GM18861 (cell line): ENCODE results near the gene ROBO2.
A peak's percentile ranks its signal among the peaks of the same experiment; 100 is the strongest.

Experiments
- ATAC-seq: cut with Tn5 transposase; IDR thresholded peaks from one replicate; pipeline ENCODE4 v1.9.1; 2021; ENCODE audit not compliant: unreplicated experiment

Gene ROBO2

DNA sequence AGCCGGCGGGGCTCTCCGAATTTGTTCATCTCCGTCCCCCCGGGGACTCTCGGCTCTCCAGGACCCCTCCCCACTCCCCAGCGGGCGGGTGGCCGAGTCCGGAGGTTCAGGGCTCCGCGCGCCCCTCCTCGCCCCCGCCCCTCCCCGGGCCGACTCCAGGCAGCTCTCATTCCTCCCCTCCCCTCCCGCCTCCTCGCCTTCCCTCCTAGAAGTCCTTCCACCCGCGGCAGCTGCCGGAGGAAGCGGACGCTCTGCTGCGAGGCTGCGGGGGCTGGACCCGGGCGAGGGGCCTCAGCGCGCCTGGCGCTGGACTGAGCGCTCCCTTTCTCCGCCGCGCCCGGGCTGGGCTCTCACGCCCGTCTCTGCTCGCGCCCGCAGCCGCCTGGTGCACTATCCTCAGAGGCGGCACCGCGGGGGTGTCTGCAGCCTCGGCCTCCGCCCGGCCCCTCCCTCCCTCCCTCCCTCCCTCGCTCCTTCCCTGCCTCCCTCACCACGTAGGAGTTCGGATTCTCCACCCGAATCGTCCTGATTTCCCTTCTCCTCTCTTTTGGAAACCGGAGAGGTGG lies at the start of gene ROBO2:
Gene ROBO2 (plus strand): TSS at position 494 of the 566 bp plus-strand sequence. CDS start 687 bp downstream, outside the sequence.
- ATAC-seq, result no peak

- ATAC-seq, result no peak
Measured at GRCh38 chr3:76990606-76991005, 49.3 kb upstream of the ROBO2 start.

DNA sequence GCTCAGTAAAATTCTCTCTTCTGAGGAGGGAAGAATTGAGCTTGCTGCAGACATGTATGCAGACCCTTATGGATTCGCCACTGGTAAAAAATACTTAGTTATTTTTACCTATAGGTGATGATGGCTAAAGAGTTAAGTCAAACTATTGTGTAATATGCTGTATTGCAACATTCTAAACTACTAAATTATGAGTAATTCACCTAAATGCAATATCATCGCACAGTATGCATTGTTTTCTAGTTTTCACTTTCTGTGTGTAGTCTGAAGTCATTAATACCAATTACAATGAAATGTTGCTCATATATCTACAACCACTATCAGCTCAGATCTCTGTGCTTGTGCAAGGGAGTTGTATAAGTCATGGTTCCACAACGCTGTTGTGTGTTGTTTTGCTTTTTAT lies 48.7 kb upstream of the ROBO2 start:
- ATAC-seq, result no peak

DNA sequence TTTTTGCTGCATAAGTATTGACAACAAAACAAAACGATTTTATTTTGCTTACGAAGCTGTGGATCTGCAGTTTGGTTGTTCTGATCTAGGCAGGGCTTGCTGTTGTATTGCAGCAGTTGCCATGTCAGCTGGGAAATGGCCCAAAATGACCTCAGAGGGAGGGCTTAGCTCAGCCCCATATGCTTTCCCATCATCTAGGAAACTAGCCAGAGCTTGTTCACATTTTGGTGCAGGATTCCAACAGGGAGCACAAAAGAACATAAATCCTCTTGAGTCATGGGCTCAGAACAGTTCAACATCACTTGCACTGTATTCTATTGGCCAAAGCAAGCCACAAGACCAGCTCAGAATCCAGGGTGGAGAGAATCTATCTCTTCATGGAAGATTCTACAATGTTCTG lies 42.2 kb upstream of the ROBO2 start:
- no peak for ATAC-seq

- no peak for ATAC-seq
Measured at GRCh38 chr3:76998555-76998954, 41.3 kb upstream of the ROBO2 start.

DNA sequence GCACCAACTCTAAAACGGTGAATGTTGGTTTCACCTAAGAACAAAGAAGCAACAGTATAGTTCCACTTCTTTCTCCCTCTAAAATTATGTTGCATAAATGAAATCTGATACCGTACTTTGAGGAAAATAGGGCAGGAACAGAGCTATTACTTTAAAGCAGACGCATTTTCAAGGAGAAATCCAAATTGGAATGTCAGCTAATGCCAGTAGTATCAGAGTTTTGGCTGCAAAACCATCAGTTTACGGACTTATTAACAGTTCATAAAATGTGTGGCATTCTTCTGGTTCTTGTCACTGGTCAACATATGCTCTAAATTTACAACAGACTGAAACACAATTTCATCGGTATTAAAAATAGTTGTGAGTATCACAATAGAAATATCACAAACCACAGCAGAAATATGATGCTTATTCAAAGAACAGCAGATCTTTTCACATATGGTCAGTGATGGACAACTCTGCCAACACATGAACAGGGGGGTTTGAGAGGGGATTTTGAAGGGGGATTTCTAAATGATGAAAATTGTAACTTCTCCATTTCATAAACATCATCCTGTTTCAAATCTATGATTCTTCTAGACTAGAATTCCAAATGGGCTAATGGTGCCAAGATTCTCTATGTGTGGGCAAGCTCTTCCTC lies 38.7 kb upstream of the ROBO2 start:
- ATAC-seq, result no peak

DNA sequence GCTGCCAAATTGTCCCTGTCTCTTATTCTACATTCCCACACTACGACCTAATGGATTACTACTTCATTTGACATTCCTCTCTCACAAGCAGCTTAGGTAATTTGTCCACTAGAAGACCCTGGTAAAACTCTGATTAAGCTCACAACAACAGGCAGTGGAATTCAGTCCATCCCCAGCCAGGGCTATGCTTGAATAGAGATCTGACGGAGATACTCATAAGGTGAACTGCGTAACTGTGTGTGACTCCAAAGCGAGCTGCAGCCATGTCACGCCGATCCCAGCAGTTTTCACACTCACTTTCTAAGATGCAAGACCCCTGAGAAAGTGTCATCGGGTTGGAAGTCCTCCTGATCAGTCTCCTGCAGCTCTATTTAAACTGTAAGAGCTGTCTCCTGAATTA lies 25.7 kb upstream of the ROBO2 start:
- ATAC-seq, result no peak

DNA sequence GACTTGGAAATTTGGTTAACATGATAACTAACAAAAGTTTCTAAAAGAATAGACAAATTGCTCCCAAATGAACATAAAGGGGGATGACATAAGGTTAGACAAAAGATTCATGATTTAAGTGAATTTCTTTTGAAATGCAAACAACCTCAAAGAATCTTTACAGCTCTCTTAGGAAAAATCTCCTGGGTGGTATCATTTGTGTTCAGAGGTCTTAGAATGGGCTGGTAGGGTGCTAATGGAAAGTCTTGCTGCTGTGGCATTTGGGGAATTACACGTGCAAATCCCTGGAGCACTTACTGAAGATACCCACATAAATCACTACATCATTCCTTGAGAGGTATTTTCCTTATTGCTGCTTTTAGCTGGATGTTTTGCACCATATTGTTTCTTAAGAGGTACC lies 14.4 kb upstream of the ROBO2 start:
- no peak for ATAC-seq

GRCh38 chr3:77026904-77027634 lies 12.8 kb upstream of the ROBO2 start:
- no peak for ATAC-seq

DNA sequence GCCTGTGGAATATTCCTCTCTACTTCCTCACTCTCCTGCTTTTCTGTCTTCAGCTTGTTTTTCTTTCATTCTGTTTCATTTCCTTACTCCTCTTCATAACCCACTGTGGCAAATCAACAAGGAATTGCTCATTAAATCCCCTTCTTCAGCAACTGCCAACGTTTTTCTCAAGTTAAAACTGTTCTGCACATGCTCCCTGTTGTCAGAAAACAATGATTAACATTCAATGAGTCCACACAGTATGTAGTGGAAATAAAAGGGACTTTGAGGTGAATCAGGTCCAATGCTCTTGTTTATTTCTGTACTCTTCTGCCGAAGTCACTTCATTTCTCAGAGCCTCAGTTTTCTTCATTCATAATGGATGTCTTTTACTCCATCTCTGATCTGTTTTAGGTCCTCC lies 11.9 kb upstream of the ROBO2 start:
- ATAC-seq, result no peak

GRCh38 chr3:77038468-77038929 lies 1.4 kb upstream of the ROBO2 start:
- ATAC-seq, result peak; percentile 75

GRCh38 chr3:77038930-77039605 lies 831 bp upstream of the ROBO2 start:
- no peak for ATAC-seq

- ATAC-seq, result no peak
Measured at GRCh38 chr3:77040216-77040615, 317 bp downstream of the ROBO2 start.

DNA sequence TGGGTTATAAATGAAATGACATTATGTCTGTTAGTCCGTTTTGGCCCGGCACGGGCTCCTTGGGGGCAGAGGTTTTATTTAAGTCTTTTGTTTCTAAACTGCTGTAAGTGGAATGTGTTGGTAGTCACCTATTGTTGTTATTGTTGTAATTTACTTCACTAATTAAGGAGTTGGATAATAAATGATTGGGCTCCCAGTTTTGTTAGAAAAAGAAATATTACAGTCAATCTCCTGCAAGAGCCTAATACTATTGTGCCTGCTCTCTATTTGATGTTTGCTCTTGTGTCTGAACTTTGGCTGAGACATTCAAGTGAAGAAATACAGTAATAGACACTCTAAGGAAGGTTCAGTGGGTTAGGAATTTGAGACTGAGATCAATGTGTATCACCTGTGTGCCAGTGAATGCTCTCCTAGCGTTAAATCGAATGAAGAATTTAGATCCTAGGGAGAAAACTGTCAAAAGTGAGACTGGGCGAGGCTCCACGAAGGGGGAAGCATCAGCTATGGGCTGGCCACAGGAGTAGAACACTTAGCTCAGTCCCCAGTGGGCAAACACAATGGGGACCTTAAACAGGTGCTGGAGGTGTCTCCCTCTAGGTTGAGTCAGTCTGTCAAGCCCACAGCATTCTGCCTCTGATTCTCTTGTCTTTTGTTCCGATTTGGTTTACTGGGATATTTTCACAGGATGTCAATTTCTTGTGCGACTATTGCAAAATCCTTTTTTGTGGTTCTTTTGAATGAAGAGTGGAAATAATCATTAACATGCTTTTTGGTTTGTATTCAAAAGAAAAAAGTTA lies 1.2 kb downstream of the ROBO2 start:
- no peak for ATAC-seq

DNA sequence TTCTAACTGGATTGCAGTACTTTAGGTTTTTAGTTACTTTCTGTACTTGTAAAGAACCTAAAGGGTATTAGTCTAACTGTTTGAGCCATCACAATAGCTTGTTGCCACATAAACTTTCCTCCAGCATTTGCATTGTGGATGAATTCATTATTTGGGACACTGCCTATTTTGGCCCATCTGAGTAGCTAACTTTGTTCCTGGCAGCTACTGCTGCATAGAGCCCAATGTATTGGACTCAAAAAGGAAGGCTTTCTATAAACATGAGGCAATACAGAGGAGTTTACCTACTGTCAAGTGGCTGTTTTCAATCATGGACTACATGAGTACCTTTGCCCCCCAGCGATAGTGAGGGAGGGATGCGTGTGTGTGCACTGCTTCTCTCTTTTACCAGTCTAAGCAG lies 1.9 kb downstream of the ROBO2 start:
- ATAC-seq, result no peak

DNA sequence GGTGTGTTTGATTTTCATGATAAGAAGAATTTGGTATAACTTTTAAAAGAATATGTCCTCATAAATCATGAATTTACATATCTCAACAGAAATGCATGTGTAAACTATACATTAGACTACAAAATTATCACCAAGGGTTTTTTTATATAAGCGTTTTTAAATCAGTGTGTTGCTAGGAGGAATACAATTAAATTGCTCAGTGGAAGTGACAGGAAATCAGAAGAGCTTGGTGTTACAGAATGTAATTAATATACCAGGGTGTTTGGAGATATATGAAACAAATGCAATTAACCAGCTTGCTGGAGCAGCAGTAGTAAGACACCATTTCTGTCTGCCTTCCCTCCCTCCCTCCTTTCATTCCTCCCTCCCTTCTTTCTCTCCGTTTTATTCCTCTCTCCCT lies 2.4 kb downstream of the ROBO2 start:
- no peak for ATAC-seq

- no peak for ATAC-seq
Measured at GRCh38 chr3:77042882-77043281, 3.0 kb downstream of the ROBO2 start.

DNA sequence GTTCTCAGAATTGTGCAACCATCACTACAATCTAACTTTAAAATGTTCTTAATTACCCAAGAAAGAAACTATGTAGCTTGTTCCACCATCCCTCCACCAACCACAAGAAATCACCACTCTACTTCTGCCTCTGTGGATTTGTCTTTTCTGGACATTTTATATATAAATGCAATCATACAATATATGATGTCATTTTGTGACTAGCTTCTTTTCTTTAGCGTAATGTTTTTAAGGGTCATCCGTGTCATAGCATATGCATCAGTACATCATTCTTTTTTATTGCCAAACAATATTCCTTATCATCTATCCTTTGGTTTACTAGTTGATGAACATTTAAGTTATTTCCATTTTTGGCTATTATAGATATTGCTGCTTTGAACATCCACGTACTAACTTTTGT lies 5.8 kb downstream of the ROBO2 start:
- ATAC-seq, result no peak

DNA sequence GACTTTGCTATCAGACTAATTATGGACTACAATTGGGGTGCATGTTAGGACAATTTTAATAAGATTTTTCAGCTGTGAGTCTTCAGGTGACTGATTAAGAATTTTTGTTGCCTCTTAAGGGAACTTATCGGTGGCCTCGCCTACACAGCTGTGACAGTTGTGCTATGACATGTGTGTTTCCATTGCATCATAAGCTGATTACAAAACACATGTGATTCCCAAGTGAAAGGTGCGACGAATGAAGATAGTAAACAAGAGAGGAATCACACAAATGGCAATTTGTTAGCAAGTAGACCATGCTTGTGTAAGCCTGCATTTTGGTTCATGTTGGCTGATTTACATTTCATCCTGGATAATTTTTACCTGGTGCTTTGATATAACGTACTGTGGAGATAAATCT lies 8.3 kb downstream of the ROBO2 start:
- no peak for ATAC-seq

- ATAC-seq, result no peak
Measured at GRCh38 chr3:77051591-77051990, 11.7 kb downstream of the ROBO2 start.

DNA sequence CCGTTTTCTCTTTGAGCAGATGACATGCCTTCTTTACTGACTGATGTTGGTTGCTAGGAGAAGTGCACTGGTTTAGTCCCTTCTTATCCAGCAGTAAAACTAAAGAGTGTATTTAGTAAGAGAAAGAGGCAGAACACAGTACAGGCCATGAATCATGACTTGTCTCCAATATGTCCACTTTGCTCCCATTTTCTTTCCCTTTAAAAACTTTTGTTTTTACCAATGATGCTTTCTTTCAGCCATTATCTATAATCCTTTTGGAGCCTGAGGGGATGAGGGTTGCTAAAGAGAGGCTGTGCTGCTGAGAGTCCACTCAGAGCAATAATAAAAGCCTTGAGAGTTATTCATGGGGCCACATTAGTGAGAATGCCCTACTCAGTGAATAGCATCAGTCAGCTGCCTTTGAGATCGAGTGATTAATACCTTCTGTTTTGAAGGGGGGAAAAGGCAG lies 12.2 kb downstream of the ROBO2 start:
- ATAC-seq, result no peak
